Measurements from ENCODE around the gene MT1G.

DNA sequence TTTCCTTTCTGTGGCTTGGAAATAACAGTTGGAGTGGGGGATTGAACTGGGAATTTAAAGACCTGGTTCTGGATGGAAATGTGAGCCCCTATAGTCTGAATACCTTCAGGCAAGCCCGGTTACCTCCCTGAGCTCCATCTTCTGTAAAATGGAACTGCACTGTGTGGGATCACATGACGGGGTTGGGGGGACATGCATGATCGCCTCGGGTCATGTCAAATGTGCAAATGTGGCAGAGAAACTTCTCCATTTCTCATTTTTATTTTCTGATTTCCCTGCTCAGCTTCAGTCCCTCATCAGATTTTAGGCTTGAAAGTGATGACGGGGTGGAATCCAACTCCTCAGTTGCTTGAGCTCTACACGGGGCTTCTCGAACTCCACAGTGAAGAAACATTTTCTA is 14.6 kb downstream of the MT1G start:
- no peak for TF ChIP-seq POLR2A (IDR thresholded peaks at IDR 0.05; ENCODE audit: low read depth, low read length)
- no peak for TF ChIP-seq TAF1 (IDR thresholded peaks at IDR 0.05; ENCODE audit: low read depth, low read length)
- no peak for TF ChIP-seq POLR2AphosphoS5 (IDR thresholded peaks at IDR 0.05; ENCODE audit: low read depth, low read length)
